H9 (cell line): ENCODE data around the gene LGALS8. TPM values are rescaled to one million over a fixed set of nuclear protein-coding genes. Genes with fewer than 3 reads are reported as not detected.
"Not testable (repeated sequence)": the region's sequence is repeated elsewhere in the genome, so short reads cannot be mapped to it uniquely, and the experiment has no call there.

Experiments used
- DNase-seq: peaks from one replicate; pipeline ENCODE4 v3.0.0-alpha.2; 2017
- H2AFZ ChIP-seq: one replicate; pipeline ENCODE4 v1.6.1; 2013; ENCODE audit warnings: mild to moderate bottlenecking, low read length, control low read depth, moderate library complexity
- H2AK5ac ChIP-seq: 2 replicates; pipeline ENCODE4 v1.6.1; 2013; ENCODE audit warnings: low read length, control low read depth, mixed read lengths; ENCODE audit not compliant: insufficient read length
- H2BK120ac ChIP-seq: one replicate; pipeline ENCODE4 v1.6.1; 2013; ENCODE audit warnings: low read depth, mild to moderate bottlenecking, low read length, control low read depth, inconsistent platforms; ENCODE audit not compliant: poor library complexity, severe bottlenecking
- H2BK12ac ChIP-seq: 2 replicates; pipeline ENCODE4 v1.6.1; 2013; ENCODE audit warnings: low read length, control low read depth, mixed read lengths, low read depth; ENCODE audit not compliant: insufficient read length
- H2BK15ac ChIP-seq: 2 replicates; pipeline ENCODE4 v1.6.1; 2013; ENCODE audit warnings: low read depth, low read length, control low read depth
- H2BK20ac ChIP-seq: one replicate; pipeline ENCODE4 v1.6.1; 2013; ENCODE audit warnings: low read depth, mild to moderate bottlenecking, low read length, control low read depth, inconsistent platforms; ENCODE audit not compliant: poor library complexity, severe bottlenecking
- H2BK5ac ChIP-seq: 2 replicates; pipeline ENCODE4 v1.6.1; 2013; ENCODE audit warnings: low read length, control low read depth, mixed read lengths; ENCODE audit not compliant: insufficient read length
- H3K14ac ChIP-seq: 2 replicates; pipeline ENCODE4 v1.6.1; 2013; ENCODE audit warnings: low read length, control low read depth; ENCODE audit not compliant: insufficient read depth
- H3K18ac ChIP-seq: 2 replicates; pipeline ENCODE4 v1.6.1; 2013; ENCODE audit warnings: low read depth, mild to moderate bottlenecking, mixed read lengths, low read length, control low read depth; ENCODE audit not compliant: insufficient read length
- H3K23ac ChIP-seq: 2 replicates; pipeline ENCODE4 v1.6.1; 2013; ENCODE audit warnings: low read length, control low read depth, mixed read lengths, low read depth; ENCODE audit not compliant: insufficient read length
- H3K23me2 ChIP-seq: 2 replicates; pipeline ENCODE4 v1.6.1; 2013; ENCODE audit warnings: low read depth, mild to moderate bottlenecking, mixed read lengths, low read length, control low read depth; ENCODE audit not compliant: insufficient read length, poor library complexity, severe bottlenecking
- H3K27ac ChIP-seq: 2 replicates; pipeline ENCODE4 v1.5.1; 2013; ENCODE audit warnings: low read length, control low read depth, mixed read lengths, low read depth; ENCODE audit not compliant: insufficient read length
- H3K27me3 ChIP-seq: 2 replicates; pipeline ENCODE4 v1.6.1; 2013; ENCODE audit warnings: low read length, control low read depth, inconsistent platforms; ENCODE audit not compliant: insufficient read depth
- H3K4ac ChIP-seq: 2 replicates; pipeline ENCODE4 v1.6.1; 2013; ENCODE audit warnings: low read depth, mild to moderate bottlenecking, control low read depth, inconsistent platforms, low read length, moderate library complexity
- H3K4me1 ChIP-seq: 2 replicates; pipeline ENCODE4 v1.6.1; 2013; ENCODE audit warnings: low read length, control low read depth, inconsistent platforms; ENCODE audit not compliant: insufficient read depth
- H3K4me2 ChIP-seq: 2 replicates; pipeline ENCODE4 v1.6.1; 2013; ENCODE audit warnings: low read length, control low read depth, mixed read lengths; ENCODE audit not compliant: insufficient read length, insufficient read depth
- H3K56ac ChIP-seq: 2 replicates; pipeline ENCODE4 v1.6.1; 2013; ENCODE audit warnings: low read depth, mild to moderate bottlenecking, mixed read lengths, low read length, control low read depth; ENCODE audit not compliant: insufficient read length
- H3K79me1 ChIP-seq: 2 replicates; pipeline ENCODE4 v1.6.1; 2013; ENCODE audit warnings: low read depth, mild to moderate bottlenecking, moderate library complexity, low read length, control low read depth, inconsistent platforms; ENCODE audit not compliant: insufficient read depth, poor library complexity, severe bottlenecking
- H3K79me2 ChIP-seq: 2 replicates; pipeline ENCODE4 v1.6.1; 2013; ENCODE audit warnings: low read length, control low read depth, inconsistent platforms; ENCODE audit not compliant: insufficient read depth
- H3K9ac ChIP-seq: 2 replicates; pipeline ENCODE4 v1.6.1; 2013; ENCODE audit warnings: low read length, control low read depth, mixed read lengths; ENCODE audit not compliant: insufficient read length; ENCODE audit errors: extremely low read depth
- H3K9me3 ChIP-seq: one replicate; pipeline ENCODE4 v1.6.1; 2013; ENCODE audit warnings: low read depth, low read length, inconsistent platforms; ENCODE audit not compliant: control insufficient read depth
- H3T11ph ChIP-seq: one replicate; pipeline ENCODE4 v1.6.1; 2013; ENCODE audit warnings: mild to moderate bottlenecking, low read length, control low read depth, inconsistent platforms
- H4K20me1 ChIP-seq: one replicate; pipeline ENCODE4 v1.6.1; 2013; ENCODE audit not compliant: control insufficient read depth, insufficient read length, insufficient read depth
- H4K5ac ChIP-seq: 2 replicates; pipeline ENCODE4 v1.6.1; 2013; ENCODE audit warnings: low read depth, mild to moderate bottlenecking, mixed read lengths, low read length, control low read depth; ENCODE audit not compliant: insufficient read length
- H4K8ac ChIP-seq: replicated peaks from 2 replicates; pipeline ENCODE4 v1.6.1; 2013; ENCODE audit warnings: low read length, control low read depth, mixed read lengths, low read depth; ENCODE audit not compliant: insufficient read length
- H4K91ac ChIP-seq: 2 replicates; pipeline ENCODE4 v1.6.1; 2013; ENCODE audit warnings: low read depth, mild to moderate bottlenecking, moderate library complexity, mixed read lengths, low read length, control low read depth; ENCODE audit not compliant: insufficient read length
- H3K27ac Mint-ChIP-seq, 3 experiments: 2 replicates in 2 of 3; 3 replicates in 1 of 3; pipeline ENCODE4 v1.8.0; 2020 to 2021; ENCODE audit warnings: mixed read lengths in 3 of 3, mild to moderate bottlenecking in 1 of 3, moderate library complexity in 1 of 3
- H3K27me3 Mint-ChIP-seq: 2 replicates; pipeline ENCODE4 v1.8.0; 2021; ENCODE audit warnings: low read depth, mild to moderate bottlenecking, moderate library complexity, mixed read lengths
- H3K36me3 Mint-ChIP-seq, 3 experiments: 2 replicates in 2 of 3; 3 replicates in 1 of 3; pipeline ENCODE4 v1.8.0; 2020 to 2021; ENCODE audit warnings: low read depth in 3 of 3, mixed read lengths in 3 of 3; ENCODE audit not compliant: insufficient read depth in 1 of 3
- H3K4me1 Mint-ChIP-seq, 2 experiments: 2 replicates each; pipeline ENCODE4 v1.8.0; 2020; ENCODE audit warnings: mixed read lengths in 2 of 2
- H3K4me3 Mint-ChIP-seq, 2 experiments: 2 replicates in 1 of 2; 3 replicates in 1 of 2; pipeline ENCODE4 v1.8.0; 2020 to 2021; ENCODE audit warnings: mild to moderate bottlenecking in 2 of 2, mixed read lengths in 2 of 2, moderate library complexity in 1 of 2
- H3K9me3 Mint-ChIP-seq, 2 experiments: 2 replicates in 1 of 2; 3 replicates in 1 of 2; pipeline ENCODE4 v1.8.0; 2020; ENCODE audit warnings: mild to moderate bottlenecking in 2 of 2, mixed read lengths in 2 of 2, moderate library complexity in 1 of 2
- CTCF ChIP-seq: fragments of 200-600 bp; sonication (generic); conservative IDR thresholded peaks from 3 replicates; pipeline ENCODE4 v1.8.0; 2021; ENCODE audit warnings: antibody characterized with exemption, mild to moderate bottlenecking
- WGBS: extraction: QIAGEN DNeasy Blood & Tissue Kit; methylation state at CpG from one replicate; pipeline ENCODE4 v1.1.7; 2013; ENCODE audit warnings: missing lambda C conversion rate, low lambda C conversion rate, mixed read lengths; ENCODE audit not compliant: insufficient read length; ENCODE audit errors: extremely low coverage; 5-methylcytosine and 5-hydroxymethylcytosine counted together
- total RNA-seq: library from RNA; stranded (reverse); gene quantifications from 2 replicates; pipeline ENCODE4 v1.2.1, GENCODE V29; 2021

LGALS8 gene
- total RNA-seq, 1 experiment from 2014 or later, result 14.2 TPM

- no peak overlapping the region for H2AK5ac ChIP-seq
- no peak overlapping the region for H3K23ac ChIP-seq
- H3K27me3 ChIP-seq, result no peaks in the 10 kb centered on the region
- TF ChIP-seq CTCF, result no peak
- H3K36me3 Mint-ChIP-seq, result no peaks in the 10 kb centered on the region
- no peaks in the 10 kb centered on the region for H3K9me3 Mint-ChIP-seq
- DNase-seq, result peak; percentile 78
- H3T11ph ChIP-seq, result no peak overlapping the region
- peak overlapping the region; percentile 86 for H3K14ac ChIP-seq
- no peaks in the 10 kb centered on the region for H3K79me1 ChIP-seq
- peak overlapping the region; percentile 11 for H2AFZ ChIP-seq
- no peak overlapping the region for H2BK15ac ChIP-seq
- no peak overlapping the region for H2BK5ac ChIP-seq
- peak overlapping the region; percentile 59 to 74; a peak in 4 of 5 replicates for H3K4me3 Mint-ChIP-seq
- no peaks in the 10 kb centered on the region for H3K9me3 ChIP-seq
- H3K79me2 ChIP-seq, result no peaks in the 10 kb centered on the region
- WGBS, result no CpG with 5 or more reads among the region's 15 CpGs
- no peaks in the 10 kb centered on the region for H4K20me1 ChIP-seq
- no peak overlapping the region for H2BK12ac ChIP-seq
- peak overlapping the region; percentile 61 for H3K18ac ChIP-seq
- no peaks in the 10 kb centered on the region for H3K27me3 Mint-ChIP-seq
- H3K4me1 Mint-ChIP-seq, result peaks cover 18 to 23% of the 10 kb centered on the region in 2 experiments
- H3K27ac Mint-ChIP-seq, result peak overlapping the region; percentile 97 to 99 (median 97)
- H4K8ac ChIP-seq, result no peak overlapping the region
- H4K5ac ChIP-seq, result no peak overlapping the region
- peak overlapping the region; percentile 86 for H3K27ac ChIP-seq
- no peak overlapping the region for H3K9ac ChIP-seq
- no peak overlapping the region for H4K91ac ChIP-seq
- H3K4me1 ChIP-seq, result no peaks in the 10 kb centered on the region
- H2BK20ac ChIP-seq, result no peak overlapping the region
- H3K56ac ChIP-seq, result no peak overlapping the region
- H3K4ac ChIP-seq, result no peak overlapping the region
- H2BK120ac ChIP-seq, result no peak overlapping the region
- peak overlapping the region; percentile 68 for H3K4me2 ChIP-seq
- peaks cover 4% of the 10 kb centered on the region for H3K23me2 ChIP-seq
These were observed 20.7 kb upstream of the LGALS8 start for GRCh38 chr1:236502972-236503639.

- not testable (repeated sequence) for H3K4me2 ChIP-seq, H4K20me1 ChIP-seq, H3K79me2 ChIP-seq, H3K79me1 ChIP-seq, H3K27me3 ChIP-seq, H2BK15ac ChIP-seq, H3K4me3 Mint-ChIP-seq, H2BK12ac ChIP-seq, H3K9ac ChIP-seq, H2AFZ ChIP-seq, H3K4me1 ChIP-seq, H3K23ac ChIP-seq, H2BK120ac ChIP-seq, H3K27ac ChIP-seq, H3K9me3 Mint-ChIP-seq, H2AK5ac ChIP-seq, H4K91ac ChIP-seq, H3K9me3 ChIP-seq, H3K4ac ChIP-seq, H4K5ac ChIP-seq, DNase-seq, H3K18ac ChIP-seq, H3K23me2 ChIP-seq, H3K27me3 Mint-ChIP-seq, H3T11ph ChIP-seq, H3K14ac ChIP-seq, H2BK20ac ChIP-seq, H3K36me3 Mint-ChIP-seq, H2BK5ac ChIP-seq, H3K56ac ChIP-seq, H4K8ac ChIP-seq
- Mint-ChIP-seq H3K27ac (peak overlapping the region in 1 of 3 experiments; percentile 16; a peak in 1 of 7 replicates), H3K4me1 (peaks cover 18 to 23% of the 10 kb centered on the region in 2 experiments)
- WGBS, result no CpG with 5 or more reads among the region's 3 CpGs
These were observed 19.4 kb upstream of the LGALS8 start for GRCh38 chr1:236504338-236504737.
